ENCODE measurements around the gene DRAP1.

The DRAP1 gene

DNA sequence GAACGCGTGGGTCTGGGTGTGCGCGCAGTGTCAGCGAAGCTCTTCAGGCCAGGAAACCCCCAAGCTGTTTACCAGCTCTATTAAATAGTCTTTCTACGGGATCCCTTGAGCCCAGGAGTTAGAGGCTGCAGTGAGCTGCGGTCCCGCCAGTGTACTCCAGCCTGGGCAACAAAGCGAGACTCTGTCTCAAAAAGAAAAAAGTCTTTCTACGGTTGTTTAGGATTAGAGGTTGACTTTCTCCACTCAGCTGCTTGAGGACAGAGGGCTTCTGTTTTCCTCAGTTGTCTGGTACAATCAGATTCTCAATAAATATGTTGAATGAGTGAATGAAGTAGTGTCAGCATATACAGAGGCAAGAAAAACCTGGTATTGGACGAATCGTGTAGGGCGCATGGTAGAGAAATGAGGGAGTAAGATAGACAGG is 42.9 kb downstream of the DRAP1 start:
- H3K27ac ChIP-seq (ENCODE audit: low read depth, low read length) = no peak overlapping the region
- TF ChIP-seq, protein P1, sequence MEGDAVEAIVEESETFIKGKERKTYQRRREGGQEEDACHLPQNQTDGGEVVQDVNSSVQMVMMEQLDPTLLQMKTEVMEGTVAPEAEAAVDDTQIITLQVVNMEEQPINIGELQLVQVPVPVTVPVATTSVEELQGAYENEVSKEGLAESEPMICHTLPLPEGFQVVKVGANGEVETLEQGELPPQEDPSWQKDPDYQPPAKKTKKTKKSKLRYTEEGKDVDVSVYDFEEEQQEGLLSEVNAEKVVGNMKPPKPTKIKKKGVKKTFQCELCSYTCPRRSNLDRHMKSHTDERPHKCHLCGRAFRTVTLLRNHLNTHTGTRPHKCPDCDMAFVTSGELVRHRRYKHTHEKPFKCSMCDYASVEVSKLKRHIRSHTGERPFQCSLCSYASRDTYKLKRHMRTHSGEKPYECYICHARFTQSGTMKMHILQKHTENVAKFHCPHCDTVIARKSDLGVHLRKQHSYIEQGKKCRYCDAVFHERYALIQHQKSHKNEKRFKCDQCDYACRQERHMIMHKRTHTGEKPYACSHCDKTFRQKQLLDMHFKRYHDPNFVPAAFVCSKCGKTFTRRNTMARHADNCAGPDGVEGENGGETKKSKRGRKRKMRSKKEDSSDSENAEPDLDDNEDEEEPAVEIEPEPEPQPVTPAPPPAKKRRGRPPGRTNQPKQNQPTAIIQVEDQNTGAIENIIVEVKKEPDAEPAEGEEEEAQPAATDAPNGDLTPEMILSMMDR (IDR thresholded peaks at IDR 0.05; ENCODE audit: low read depth, low read length, poor library complexity, severe bottlenecking) = no peak
- TF ChIP-seq EZH2phosphoT487 (IDR thresholded peaks at IDR 0.05; ENCODE audit: borderline replicate concordance, low read length) = no peak
- no peaks in the 10 kb centered on the region for H3K27me3 ChIP-seq (ENCODE audit: control insufficient read depth, low read length)
- no peaks in the 10 kb centered on the region for H3K9me3 ChIP-seq (ENCODE audit: control insufficient read depth, insufficient read depth, low read length)
- no peaks in the 10 kb centered on the region for H3K9me2 ChIP-seq (replicated peaks; ENCODE audit: control insufficient read depth, low read length)
- peak overlapping the region; percentile 99 for H3K4me3 ChIP-seq (ENCODE audit: low read length)
- H3K4me2 ChIP-seq (ENCODE audit: low read length) = peak overlapping the region; percentile 91
- H3K79me2 ChIP-seq (ENCODE audit: control insufficient read depth, low read length) = peaks cover 38% of the 10 kb centered on the region
- H4K20me1 ChIP-seq (ENCODE audit: control insufficient read depth, insufficient read depth, low read depth, low read length) = peaks cover 12% of the 10 kb centered on the region; the same call in 1 of the 2 replicates
- no peaks in the 10 kb centered on the region for H3F3A ChIP-seq (ENCODE audit: control insufficient read depth, insufficient read depth)
- H3K4me1 ChIP-seq (ENCODE audit: control insufficient read depth, low read length) = peaks cover 18% of the 10 kb centered on the region
- H3K36me3 ChIP-seq (ENCODE audit: control insufficient read depth, low read length) = peaks cover 43% of the 10 kb centered on the region

DNA sequence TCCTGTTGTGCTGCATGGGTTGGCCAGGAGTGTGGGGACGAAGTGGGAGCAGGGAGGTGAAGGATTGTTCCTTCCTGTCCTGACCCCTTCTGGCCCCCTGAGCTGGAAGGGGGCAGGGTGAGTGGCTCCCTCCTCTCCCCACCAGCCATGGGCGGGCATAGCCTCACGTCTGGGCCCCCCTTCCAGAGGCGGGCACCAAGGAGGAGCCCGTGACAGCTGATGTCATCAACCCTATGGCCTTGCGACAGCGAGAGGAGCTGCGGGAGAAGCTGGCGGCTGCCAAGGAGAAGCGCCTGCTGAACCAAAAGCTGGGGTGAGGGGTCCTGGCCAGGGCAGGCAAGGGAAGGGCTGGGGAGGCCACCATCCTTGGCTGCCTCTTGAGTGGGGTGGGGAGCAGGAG is 45.7 kb downstream of the DRAP1 start:
- H3K27ac ChIP-seq (ENCODE audit: low read depth, low read length) = no peak overlapping the region
- TF ChIP-seq, protein P1 (IDR thresholded peaks at IDR 0.05; ENCODE audit: low read depth, low read length, poor library complexity, severe bottlenecking) = no peak
- TF ChIP-seq EZH2phosphoT487 (IDR thresholded peaks at IDR 0.05; ENCODE audit: borderline replicate concordance, low read length) = no peak
- no peaks in the 10 kb centered on the region for H3F3A ChIP-seq (ENCODE audit: control insufficient read depth, insufficient read depth)
- no peaks in the 10 kb centered on the region for H3K9me3 ChIP-seq (ENCODE audit: control insufficient read depth, insufficient read depth, low read length)
- H3K4me3 ChIP-seq (ENCODE audit: low read length) = no peak overlapping the region
- H3K9me2 ChIP-seq (replicated peaks; ENCODE audit: control insufficient read depth, low read length) = no peaks in the 10 kb centered on the region
- H3K27me3 ChIP-seq (ENCODE audit: control insufficient read depth, low read length) = no peaks in the 10 kb centered on the region
- peaks cover 68% of the 10 kb centered on the region for H3K36me3 ChIP-seq (ENCODE audit: control insufficient read depth, low read length)
- H3K4me1 ChIP-seq (ENCODE audit: control insufficient read depth, low read length) = peaks cover 14% of the 10 kb centered on the region
- H4K20me1 ChIP-seq (ENCODE audit: control insufficient read depth, insufficient read depth, low read depth, low read length) = peaks cover 12% of the 10 kb centered on the region; the same call in 1 of the 2 replicates
- H3K79me2 ChIP-seq (ENCODE audit: control insufficient read depth, low read length) = peaks cover 38% of the 10 kb centered on the region
- H3K4me2 ChIP-seq (ENCODE audit: low read length) = no peak overlapping the region

DNA sequence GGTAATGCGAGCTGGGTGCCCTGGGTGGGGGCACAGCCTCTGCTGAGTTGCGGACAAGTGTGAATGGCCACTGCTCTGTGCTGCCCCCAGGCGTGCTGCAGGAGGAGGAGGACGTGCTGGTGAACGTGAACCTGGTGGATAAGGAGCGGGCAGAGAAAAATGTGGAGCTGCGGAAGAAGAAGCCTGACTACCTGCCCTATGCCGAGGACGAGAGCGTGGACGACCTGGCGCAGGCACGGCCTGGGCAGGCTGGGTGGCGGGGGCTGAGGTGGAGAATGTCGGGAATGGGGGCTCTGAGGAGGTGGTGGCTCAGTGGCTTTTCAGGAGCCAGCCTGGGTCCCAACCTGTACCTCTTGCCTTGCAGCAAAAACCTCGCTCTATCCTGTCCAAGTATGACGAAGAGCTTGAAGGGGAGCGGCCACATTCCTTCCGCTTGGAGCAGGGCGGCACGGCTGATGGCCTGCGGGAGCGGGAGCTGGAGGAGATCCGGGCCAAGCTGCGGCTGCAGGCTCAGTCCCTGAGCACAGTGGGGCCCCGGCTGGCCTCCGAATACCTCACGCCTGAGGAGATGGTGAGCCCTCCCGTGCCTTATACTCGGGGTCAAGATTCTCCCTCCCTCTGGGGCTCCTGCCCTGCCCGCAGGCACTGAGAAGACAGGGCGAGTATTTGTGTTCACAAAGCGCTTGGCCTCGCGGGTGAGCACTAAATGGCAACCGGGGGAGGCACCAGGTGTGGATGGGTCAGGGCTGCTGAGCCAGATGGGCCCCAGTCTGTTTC is 46.9 kb downstream of the DRAP1 start:
- H4K20me1 ChIP-seq (ENCODE audit: control insufficient read depth, insufficient read depth, low read depth, low read length) = peaks cover 12% of the 10 kb centered on the region; the same call in 1 of the 2 replicates
- no peaks in the 10 kb centered on the region for H3K9me2 ChIP-seq (replicated peaks; ENCODE audit: control insufficient read depth, low read length)
- H3K9me3 ChIP-seq (ENCODE audit: control insufficient read depth, insufficient read depth, low read length) = no peaks in the 10 kb centered on the region
- H3F3A ChIP-seq (ENCODE audit: control insufficient read depth, insufficient read depth) = no peaks in the 10 kb centered on the region
- no peaks in the 10 kb centered on the region for H3K27me3 ChIP-seq (ENCODE audit: control insufficient read depth, low read length)
- H3K4me2 ChIP-seq (ENCODE audit: low read length) = no peak overlapping the region
- no peak overlapping the region for H3K4me3 ChIP-seq (ENCODE audit: low read length)
- H3K36me3 ChIP-seq (ENCODE audit: control insufficient read depth, low read length) = peaks cover 70% of the 10 kb centered on the region
- no peak overlapping the region for H3K27ac ChIP-seq (ENCODE audit: low read depth, low read length)
- TF ChIP-seq, protein P1 (IDR thresholded peaks at IDR 0.05; ENCODE audit: low read depth, low read length, poor library complexity, severe bottlenecking) = no peak
- H3K79me2 ChIP-seq (ENCODE audit: control insufficient read depth, low read length) = peaks cover 35% of the 10 kb centered on the region
- H3K4me1 ChIP-seq (ENCODE audit: control insufficient read depth, low read length) = peaks cover 11% of the 10 kb centered on the region

Measured in DOHH2 (cell line).